Loucy (cell line): Measurements from ENCODE around the gene BBX.

Source experiments
- CTCF ChIP-seq: fragments of 200-600 bp; sonication (generic); conservative IDR thresholded peaks from 2 replicates; pipeline ENCODE4 v1.5.1; 2014; ENCODE audit warnings: mild to moderate bottlenecking, antibody characterized with exemption, low read length
- EZH2phosphoT487 ChIP-seq: fragments of 200-600 bp; IDR thresholded peaks from 2 replicates; pipeline ENCODE4 v1.6.1; 2018; ENCODE audit warnings: antibody characterized with exemption, mild to moderate bottlenecking, moderate library complexity, borderline replicate concordance

- TF ChIP-seq CTCF: no peak
- no peak for TF ChIP-seq EZH2phosphoT487
Measured at GRCh38 chr3:107857854-107858253, 335.1 kb downstream of the BBX start.
